CD4-positive, alpha-beta T cell (primary cell): ENCODE results near the gene KRABD2.
A peak's percentile ranks its signal among the peaks of the same experiment; 100 is the strongest.

ENCODE experiments used
- ATAC-seq: fragments of 200-7000 bp; cut with Tn5 transposase; one replicate; pipeline ENCODE4 v1.10.0; 2022; ENCODE audit warnings: mild to moderate bottlenecking; ENCODE audit not compliant: poor library complexity
- CTCF ChIA-PET: fragments of 350-600 bp; sonication (Branson Sonifier 250); formaldehyde crosslinking; loops from one replicate; lab custom pipeline; 2021; ENCODE audit warnings: antibody characterized with exemption, inconsistent platforms; lab: Charles Lee
- POLR2A ChIA-PET: fragments of 350-600 bp; sonication (Branson Sonifier 250); formaldehyde crosslinking; loops from one replicate; lab custom pipeline; 2021; ENCODE audit warnings: antibody characterized with exemption, inconsistent platforms; lab: Charles Lee
- DNase-seq, 14 experiments: peaks; one replicate each; pipeline ENCODE4 v3.0.0-alpha.2; 2013 to 2020; ENCODE audit warnings: mixed read lengths in 2 of 14
- H3K27ac ChIP-seq, 2 donors: one replicate each; pipeline versions ENCODE4 v1.5.1 to v1.7.0; 2013; ENCODE audit warnings: low read length in 2 of 2, low read depth in 1 of 2, mild to moderate bottlenecking in 1 of 2
- H3K27me3 ChIP-seq, 2 experiments: 1 replicate in 1 of 2; 2 replicates in 1 of 2; pipeline versions ENCODE4 v1.6.1 to v1.7.0; 2013; ENCODE audit warnings: low read length in 2 of 2, control low read depth in 1 of 2, mild to moderate bottlenecking in 1 of 2, moderate library complexity in 1 of 2; ENCODE audit not compliant: insufficient read depth in 2 of 2, control insufficient read depth in 1 of 2
- H3K36me3 ChIP-seq: one replicate; pipeline ENCODE4 v1.6.1; 2013; ENCODE audit warnings: low read length, control low read depth; ENCODE audit not compliant: insufficient read depth
- H3K4me1 ChIP-seq: one replicate; pipeline ENCODE4 v1.6.1; 2013; ENCODE audit warnings: low read length, control low read depth; ENCODE audit not compliant: insufficient read depth
- H3K4me3 ChIP-seq: one replicate; pipeline ENCODE4 v1.5.1; 2013; ENCODE audit warnings: mild to moderate bottlenecking, low read length, moderate library complexity
- H3K9me3 ChIP-seq, 2 experiments: 1 replicate in 1 of 2; 2 replicates in 1 of 2; pipeline versions ENCODE4 v1.6.1 to v1.7.0; 2013; ENCODE audit warnings: low read length in 2 of 2, mild to moderate bottlenecking in 2 of 2, control low read depth in 1 of 2, moderate library complexity in 1 of 2; ENCODE audit not compliant: control insufficient read depth in 1 of 2, insufficient read depth in 1 of 2
- H3K27ac Mint-ChIP-seq: one replicate; pipeline ENCODE4 v1.8.0; 2020; ENCODE audit warnings: mixed read lengths
- H3K27me3 Mint-ChIP-seq: one replicate; pipeline ENCODE4 v1.8.0; 2021; ENCODE audit warnings: mixed read lengths
- H3K36me3 Mint-ChIP-seq: one replicate; pipeline ENCODE4 v1.8.0; 2021; ENCODE audit warnings: low read depth, mixed read lengths
- H3K4me1 Mint-ChIP-seq: one replicate; pipeline ENCODE4 v1.8.0; 2021; ENCODE audit warnings: low read depth, mixed read lengths
- H3K4me3 Mint-ChIP-seq: one replicate; pipeline ENCODE4 v1.8.0; 2020; ENCODE audit warnings: mild to moderate bottlenecking, mixed read lengths
- H3K9me3 Mint-ChIP-seq: one replicate; pipeline ENCODE4 v1.8.0; 2020; ENCODE audit warnings: mixed read lengths
- CTCF ChIP-seq: fragments of 200-600 bp; IDR thresholded peaks from one replicate; pipeline ENCODE4 v1.8.0; 2022; ENCODE audit warnings: antibody characterized with exemption, mild to moderate bottlenecking
- intact Hi-C, 2 experiments: fragments of 100-400 bp; cut with DNase I in 1 of 2; cut with micrococcal nuclease in 1 of 2; formaldehyde crosslinking; loops; one replicate each; pipeline versions ENCODE4 v1.15.1 to v1.9.0; 2023 to 2025; cut with DNase I, micrococcal nuclease

Gene KRABD2

GRCh38 chr17:8387914-8388651 is 11.6 kb upstream of the KRABD2 start:
- peak in 2 of 14 experiments; percentile 35 to 79 for DNase-seq
- intact Hi-C loops = loop anchor here (10.0 kb wide), 2 partner anchors 357 to 1373 kb away; partner anchors contain the start of genes CCDC42 (in 1 of the 2) and RNASEK (in 1 of the 2)
- no peak overlapping the region for H3K4me3 Mint-ChIP-seq
- peak overlapping the region; percentile 19 for H3K27ac Mint-ChIP-seq
- no peak for ATAC-seq
- H3K9me3 Mint-ChIP-seq = no peaks in the 10 kb centered on the region
- peaks cover 0 to 2% of the 10 kb centered on the region in 2 experiments for H3K9me3 ChIP-seq
- peaks cover 8% of the 10 kb centered on the region for H3K36me3 Mint-ChIP-seq
- H3K4me3 ChIP-seq = no peak overlapping the region
- no peak overlapping the region for H3K27ac ChIP-seq
- no peaks in the 10 kb centered on the region for H3K36me3 ChIP-seq
- no peak for TF ChIP-seq CTCF
- H3K27me3 ChIP-seq = no peaks in the 10 kb centered on the region
- no peaks in the 10 kb centered on the region for H3K27me3 Mint-ChIP-seq
- peaks cover 19% of the 10 kb centered on the region for H3K4me1 ChIP-seq
- CTCF ChIA-PET = interaction anchor here (0.8 to 1.2 kb wide), 2 partner anchors 11 kb away, joined by 3 read pairs; partner anchors contain the start of gene KRABD2
- H3K4me1 Mint-ChIP-seq = peaks cover 23% of the 10 kb centered on the region
- POLR2A ChIA-PET = no interaction called here

GRCh38 chr17:8386841-8387240 is 10.3 kb upstream of the KRABD2 start:
- peak overlapping the region; percentile 76 for H3K4me3 Mint-ChIP-seq

More at GRCh38 chr17:8386841-8387240, 10.3 kb upstream of the KRABD2 start:
- no peaks in the 10 kb centered on the region for H3K9me3 Mint-ChIP-seq
- intact Hi-C loops = loop anchor here (10.0 kb wide), 2 partner anchors 358 to 1372 kb away; partner anchors contain the start of genes CCDC42 (in 1 of the 2) and RNASEK (in 1 of the 2)
- DNase-seq (no peak), ATAC-seq (no peak)
- Histone ChIP-seq H3K27ac (no peak overlapping the region), H3K4me3 (no peak overlapping the region), H3K36me3 (no peaks in the 10 kb centered on the region), H3K9me3 (no peaks in the 10 kb centered on the region), H3K27me3 (no peaks in the 10 kb centered on the region), H3K4me1 (peaks cover 21% of the 10 kb centered on the region)
- CTCF ChIA-PET = interaction anchor here (0.7 to 1.2 kb wide), 2 partner anchors 10 to 1151 kb away, joined by 3 to 4 read pairs; no protein-coding TSS in a partner anchor
- H3K27ac Mint-ChIP-seq = peak overlapping the region; percentile 42
- no peak for TF ChIP-seq CTCF
- peaks cover 21% of the 10 kb centered on the region for H3K36me3 Mint-ChIP-seq
- peaks cover 34% of the 10 kb centered on the region for H3K4me1 Mint-ChIP-seq
- H3K27me3 Mint-ChIP-seq = no peaks in the 10 kb centered on the region
- POLR2A ChIA-PET = interaction anchor here (0.5 kb wide), 1 partner anchor 142 kb away, joined by 3 read pairs; no protein-coding TSS in a partner anchor
